Liver (tissue), 3 donors: ENCODE results near the gene MT2A.

Experiments
- EGR1 ChIP-seq, 2 donors: IDR thresholded peaks; 2 replicates each; pipeline ENCODE4 v1.6.1; 2016 to 2018; ENCODE audit warnings: antibody characterized with exemption in 2 of 2, low read depth in 2 of 2
- FOXA1 ChIP-seq: IDR thresholded peaks from 2 replicates; pipeline ENCODE4 v1.6.1; 2016; ENCODE audit warnings: antibody characterized with exemption
- JUND ChIP-seq, 2 donors: IDR thresholded peaks; 2 replicates each; pipeline ENCODE4 v1.6.1; 2016; ENCODE audit warnings: antibody characterized with exemption in 2 of 2
- RAD21 ChIP-seq, 2 donors: IDR thresholded peaks; 2 replicates each; pipeline ENCODE4 v1.6.1; 2016; ENCODE audit warnings: antibody characterized with exemption in 2 of 2, mild to moderate bottlenecking in 2 of 2
- RXRA ChIP-seq, 2 donors: IDR thresholded peaks; 2 replicates each; pipeline ENCODE4 v1.6.1; 2017 to 2018; ENCODE audit warnings: antibody characterized with exemption in 2 of 2, mild to moderate bottlenecking in 1 of 2
- SP1 ChIP-seq: IDR thresholded peaks from 2 replicates; pipeline ENCODE4 v1.6.1; 2018; ENCODE audit warnings: antibody characterized with exemption, mild to moderate bottlenecking
- TAF1 ChIP-seq: conservative IDR thresholded peaks from 2 replicates; pipeline ENCODE4 v1.6.1; 2016; ENCODE audit warnings: antibody characterized with exemption, mild to moderate bottlenecking
- YY1 ChIP-seq: IDR thresholded peaks from 2 replicates; pipeline ENCODE4 v1.6.1; 2016; ENCODE audit warnings: antibody characterized with exemption, mild to moderate bottlenecking
- TF ChIP-seq, protein P1 (sequence below): fragments of 150-350 bp; IDR thresholded peaks from 2 replicates; pipeline ENCODE4 v1.5.1; 2017; ENCODE audit warnings: improper control_type of control experiment, low read depth, low read length; ENCODE audit not compliant: missing input control
- TF ChIP-seq, protein P2 (sequence below): IDR thresholded peaks from 2 replicates; pipeline ENCODE4 v1.6.1; 2016; ENCODE audit warnings: antibody characterized with exemption
- TF ChIP-seq, protein P3 (sequence below): IDR thresholded peaks from 2 replicates; pipeline ENCODE4 v1.6.1; 2016; ENCODE audit warnings: antibody characterized with exemption, mild to moderate bottlenecking
- TF ChIP-seq, protein P4 (sequence below): IDR thresholded peaks from 2 replicates; pipeline ENCODE4 v1.6.1; 2016; ENCODE audit warnings: antibody characterized with exemption
- TF ChIP-seq, protein P5 (sequence below): IDR thresholded peaks from 2 replicates; pipeline ENCODE4 v1.6.1; 2016; ENCODE audit warnings: antibody characterized with exemption
- donor health status: healthy.
- donor health status: healthy.

DNA sequence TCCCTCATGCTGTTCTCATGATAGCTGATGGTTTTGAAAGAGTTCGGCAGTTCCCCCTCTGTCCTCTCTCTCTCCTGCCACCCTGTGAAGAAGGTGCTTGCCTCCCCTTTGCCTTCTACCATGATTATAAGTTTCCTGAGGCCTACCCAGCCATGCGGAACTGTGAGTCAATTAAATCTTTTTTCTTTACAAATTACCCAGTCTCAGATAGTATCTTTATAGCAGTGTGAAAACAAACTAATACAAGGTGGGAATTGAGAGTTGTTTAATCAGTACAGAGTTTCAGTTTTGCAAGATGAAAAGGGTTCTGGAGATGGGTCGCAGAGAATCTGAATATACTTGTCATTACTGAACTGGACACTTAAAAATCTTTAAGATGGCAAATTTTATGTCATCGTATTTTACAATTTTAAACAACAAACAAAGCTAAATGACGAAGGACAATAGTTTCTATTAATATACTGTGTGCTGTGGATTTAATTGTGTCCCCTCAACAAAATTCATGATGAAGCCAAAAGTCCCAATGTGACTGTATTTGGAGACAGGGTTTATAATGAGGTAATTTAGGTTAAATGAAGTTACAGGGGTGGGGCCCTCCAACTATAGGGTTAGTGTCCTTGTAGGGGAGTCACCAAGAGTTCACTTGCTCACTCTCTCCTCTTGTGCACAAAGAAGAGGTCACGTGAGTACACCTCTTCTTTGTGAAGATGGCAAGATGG is 14.7 kb upstream of the MT2A start:
- TF ChIP-seq, protein P1, sequence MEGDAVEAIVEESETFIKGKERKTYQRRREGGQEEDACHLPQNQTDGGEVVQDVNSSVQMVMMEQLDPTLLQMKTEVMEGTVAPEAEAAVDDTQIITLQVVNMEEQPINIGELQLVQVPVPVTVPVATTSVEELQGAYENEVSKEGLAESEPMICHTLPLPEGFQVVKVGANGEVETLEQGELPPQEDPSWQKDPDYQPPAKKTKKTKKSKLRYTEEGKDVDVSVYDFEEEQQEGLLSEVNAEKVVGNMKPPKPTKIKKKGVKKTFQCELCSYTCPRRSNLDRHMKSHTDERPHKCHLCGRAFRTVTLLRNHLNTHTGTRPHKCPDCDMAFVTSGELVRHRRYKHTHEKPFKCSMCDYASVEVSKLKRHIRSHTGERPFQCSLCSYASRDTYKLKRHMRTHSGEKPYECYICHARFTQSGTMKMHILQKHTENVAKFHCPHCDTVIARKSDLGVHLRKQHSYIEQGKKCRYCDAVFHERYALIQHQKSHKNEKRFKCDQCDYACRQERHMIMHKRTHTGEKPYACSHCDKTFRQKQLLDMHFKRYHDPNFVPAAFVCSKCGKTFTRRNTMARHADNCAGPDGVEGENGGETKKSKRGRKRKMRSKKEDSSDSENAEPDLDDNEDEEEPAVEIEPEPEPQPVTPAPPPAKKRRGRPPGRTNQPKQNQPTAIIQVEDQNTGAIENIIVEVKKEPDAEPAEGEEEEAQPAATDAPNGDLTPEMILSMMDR = no peak
- TF ChIP-seq TAF1 (no peak), JUND (IDR thresholded peaks at IDR 0.05) (no peak), RXRA (IDR thresholded peaks at IDR 0.05) (no peak), RAD21 (IDR thresholded peaks at IDR 0.05) (no peak), YY1 (no peak), SP1 (no peak), FOXA1 (no peak), EGR1 (IDR thresholded peaks at IDR 0.05; ENCODE audit: low read depth in 2 of 2) (no peak)
- TF ChIP-seq, protein P2, sequence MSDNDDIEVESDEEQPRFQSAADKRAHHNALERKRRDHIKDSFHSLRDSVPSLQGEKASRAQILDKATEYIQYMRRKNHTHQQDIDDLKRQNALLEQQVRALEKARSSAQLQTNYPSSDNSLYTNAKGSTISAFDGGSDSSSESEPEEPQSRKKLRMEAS = no peak
- TF ChIP-seq, protein P3, sequence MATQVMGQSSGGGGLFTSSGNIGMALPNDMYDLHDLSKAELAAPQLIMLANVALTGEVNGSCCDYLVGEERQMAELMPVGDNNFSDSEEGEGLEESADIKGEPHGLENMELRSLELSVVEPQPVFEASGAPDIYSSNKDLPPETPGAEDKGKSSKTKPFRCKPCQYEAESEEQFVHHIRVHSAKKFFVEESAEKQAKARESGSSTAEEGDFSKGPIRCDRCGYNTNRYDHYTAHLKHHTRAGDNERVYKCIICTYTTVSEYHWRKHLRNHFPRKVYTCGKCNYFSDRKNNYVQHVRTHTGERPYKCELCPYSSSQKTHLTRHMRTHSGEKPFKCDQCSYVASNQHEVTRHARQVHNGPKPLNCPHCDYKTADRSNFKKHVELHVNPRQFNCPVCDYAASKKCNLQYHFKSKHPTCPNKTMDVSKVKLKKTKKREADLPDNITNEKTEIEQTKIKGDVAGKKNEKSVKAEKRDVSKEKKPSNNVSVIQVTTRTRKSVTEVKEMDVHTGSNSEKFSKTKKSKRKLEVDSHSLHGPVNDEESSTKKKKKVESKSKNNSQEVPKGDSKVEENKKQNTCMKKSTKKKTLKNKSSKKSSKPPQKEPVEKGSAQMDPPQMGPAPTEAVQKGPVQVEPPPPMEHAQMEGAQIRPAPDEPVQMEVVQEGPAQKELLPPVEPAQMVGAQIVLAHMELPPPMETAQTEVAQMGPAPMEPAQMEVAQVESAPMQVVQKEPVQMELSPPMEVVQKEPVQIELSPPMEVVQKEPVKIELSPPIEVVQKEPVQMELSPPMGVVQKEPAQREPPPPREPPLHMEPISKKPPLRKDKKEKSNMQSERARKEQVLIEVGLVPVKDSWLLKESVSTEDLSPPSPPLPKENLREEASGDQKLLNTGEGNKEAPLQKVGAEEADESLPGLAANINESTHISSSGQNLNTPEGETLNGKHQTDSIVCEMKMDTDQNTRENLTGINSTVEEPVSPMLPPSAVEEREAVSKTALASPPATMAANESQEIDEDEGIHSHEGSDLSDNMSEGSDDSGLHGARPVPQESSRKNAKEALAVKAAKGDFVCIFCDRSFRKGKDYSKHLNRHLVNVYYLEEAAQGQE = no peak
- TF ChIP-seq, protein P4, sequence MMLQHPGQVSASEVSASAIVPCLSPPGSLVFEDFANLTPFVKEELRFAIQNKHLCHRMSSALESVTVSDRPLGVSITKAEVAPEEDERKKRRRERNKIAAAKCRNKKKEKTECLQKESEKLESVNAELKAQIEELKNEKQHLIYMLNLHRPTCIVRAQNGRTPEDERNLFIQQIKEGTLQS = no peak
- TF ChIP-seq, protein P5, sequence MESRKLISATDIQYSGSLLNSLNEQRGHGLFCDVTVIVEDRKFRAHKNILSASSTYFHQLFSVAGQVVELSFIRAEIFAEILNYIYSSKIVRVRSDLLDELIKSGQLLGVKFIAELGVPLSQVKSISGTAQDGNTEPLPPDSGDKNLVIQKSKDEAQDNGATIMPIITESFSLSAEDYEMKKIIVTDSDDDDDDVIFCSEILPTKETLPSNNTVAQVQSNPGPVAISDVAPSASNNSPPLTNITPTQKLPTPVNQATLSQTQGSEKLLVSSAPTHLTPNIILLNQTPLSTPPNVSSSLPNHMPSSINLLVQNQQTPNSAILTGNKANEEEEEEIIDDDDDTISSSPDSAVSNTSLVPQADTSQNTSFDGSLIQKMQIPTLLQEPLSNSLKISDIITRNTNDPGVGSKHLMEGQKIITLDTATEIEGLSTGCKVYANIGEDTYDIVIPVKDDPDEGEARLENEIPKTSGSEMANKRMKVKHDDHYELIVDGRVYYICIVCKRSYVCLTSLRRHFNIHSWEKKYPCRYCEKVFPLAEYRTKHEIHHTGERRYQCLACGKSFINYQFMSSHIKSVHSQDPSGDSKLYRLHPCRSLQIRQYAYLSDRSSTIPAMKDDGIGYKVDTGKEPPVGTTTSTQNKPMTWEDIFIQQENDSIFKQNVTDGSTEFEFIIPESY = no peak
